ES-I3 (cell line): ENCODE results near the gene AGAP1.

Source experiments
- H3K36me3 ChIP-seq: 2 replicates; pipeline ENCODE4 v1.6.1; 2013; ENCODE audit warnings: mild to moderate bottlenecking, low read length, control low read depth, moderate library complexity; ENCODE audit not compliant: insufficient read depth
- H3K4me1 ChIP-seq: 2 replicates; pipeline ENCODE4 v1.6.1; 2013; ENCODE audit warnings: mild to moderate bottlenecking, control low read depth, low read length; ENCODE audit not compliant: insufficient read depth
- H3K9ac ChIP-seq: 2 replicates; pipeline ENCODE4 v1.6.1; 2013; ENCODE audit warnings: low read depth, mild to moderate bottlenecking, low read length, moderate library complexity
- H3K9me3 ChIP-seq: 2 replicates; pipeline ENCODE4 v1.6.1; 2013; ENCODE audit warnings: mild to moderate bottlenecking, low read length, moderate library complexity; ENCODE audit not compliant: control insufficient read depth, insufficient read depth

The AGAP1 gene

GRCh38 chr2:235670974-235671787, 177.3 kb downstream of the AGAP1 start:
- H3K9me3 ChIP-seq = no peaks in the 10 kb centered on the region
- peak overlapping the region; percentile 47 for H3K9ac ChIP-seq
- H3K36me3 ChIP-seq = no peaks in the 10 kb centered on the region
- peaks cover 32% of the 10 kb centered on the region for H3K4me1 ChIP-seq

GRCh38 chr2:235672720-235673119, 178.9 kb downstream of the AGAP1 start:
- Histone ChIP-seq H3K9me3 (no peaks in the 10 kb centered on the region), H3K36me3 (no peaks in the 10 kb centered on the region), H3K9ac (no peak overlapping the region), H3K4me1 (peaks cover 22% of the 10 kb centered on the region)

- no peaks in the 10 kb centered on the region for H3K36me3 ChIP-seq
- peaks cover 14% of the 10 kb centered on the region for H3K4me1 ChIP-seq
- no peaks in the 10 kb centered on the region for H3K9me3 ChIP-seq
- H3K9ac ChIP-seq = no peak overlapping the region
Measured at GRCh38 chr2:235674146-235674545, 180.3 kb downstream of the AGAP1 start.

GRCh38 chr2:235674812-235675211, 181.0 kb downstream of the AGAP1 start:
- Histone ChIP-seq H3K4me1 (peaks cover 13% of the 10 kb centered on the region), H3K36me3 (no peaks in the 10 kb centered on the region), H3K9ac (no peak overlapping the region), H3K9me3 (no peaks in the 10 kb centered on the region)

GRCh38 chr2:235675678-235676535, 182.1 kb downstream of the AGAP1 start:
- H3K4me1 ChIP-seq = peaks cover 13% of the 10 kb centered on the region
- H3K9ac ChIP-seq = no peak overlapping the region
- no peaks in the 10 kb centered on the region for H3K36me3 ChIP-seq
- no peaks in the 10 kb centered on the region for H3K9me3 ChIP-seq

GRCh38 chr2:235676536-235676799, 182.6 kb downstream of the AGAP1 start:
- Histone ChIP-seq H3K4me1 (peaks cover 13% of the 10 kb centered on the region), H3K36me3 (no peaks in the 10 kb centered on the region), H3K9ac (no peak overlapping the region), H3K9me3 (no peaks in the 10 kb centered on the region)

GRCh38 chr2:235677276-235677788, 183.5 kb downstream of the AGAP1 start:
- no peaks in the 10 kb centered on the region for H3K36me3 ChIP-seq
- H3K9ac ChIP-seq = no peak overlapping the region
- no peaks in the 10 kb centered on the region for H3K9me3 ChIP-seq
- peaks cover 5% of the 10 kb centered on the region; the same call in 1 of the 2 replicates for H3K4me1 ChIP-seq

GRCh38 chr2:235677937-235678336, 184.1 kb downstream of the AGAP1 start:
- Histone ChIP-seq H3K4me1 (peaks cover 4% of the 10 kb centered on the region; the same call in 1 of the 2 replicates), H3K36me3 (no peaks in the 10 kb centered on the region), H3K9ac (no peak overlapping the region), H3K9me3 (no peaks in the 10 kb centered on the region)

- no peaks in the 10 kb centered on the region for H3K9me3 ChIP-seq
- H3K4me1 ChIP-seq = peaks cover 4% of the 10 kb centered on the region; the same call in 1 of the 2 replicates
- H3K36me3 ChIP-seq = no peaks in the 10 kb centered on the region
- H3K9ac ChIP-seq = no peak overlapping the region
Measured at GRCh38 chr2:235678712-235679111, 184.9 kb downstream of the AGAP1 start.

- H3K36me3 ChIP-seq = no peaks in the 10 kb centered on the region
- peaks cover 4% of the 10 kb centered on the region; the same call in 1 of the 2 replicates for H3K4me1 ChIP-seq
Measured at GRCh38 chr2:235679471-235679870, 185.6 kb downstream of the AGAP1 start.

GRCh38 chr2:235685024-235685721, 191.3 kb downstream of the AGAP1 start:
- Histone ChIP-seq H3K36me3 (no peaks in the 10 kb centered on the region), H3K9me3 (no peaks in the 10 kb centered on the region), H3K9ac (no peak overlapping the region), H3K4me1 (no peaks in the 10 kb centered on the region)

More at GRCh38 chr2:235679471-235679870, 185.6 kb downstream of the AGAP1 start:
- H3K9me3 ChIP-seq = no peaks in the 10 kb centered on the region
- H3K9ac ChIP-seq = no peak overlapping the region

GRCh38 chr2:235688511-235689426, 194.9 kb downstream of the AGAP1 start:
- no peaks in the 10 kb centered on the region for H3K9me3 ChIP-seq
- H3K36me3 ChIP-seq = no peaks in the 10 kb centered on the region
- peaks cover 6% of the 10 kb centered on the region; the same call in 1 of the 2 replicates for H3K4me1 ChIP-seq
- no peak overlapping the region for H3K9ac ChIP-seq

- Histone ChIP-seq H3K4me1 (peaks cover 6% of the 10 kb centered on the region; the same call in 1 of the 2 replicates), H3K9ac (no peak overlapping the region), H3K36me3 (no peaks in the 10 kb centered on the region), H3K9me3 (no peaks in the 10 kb centered on the region)
Measured at GRCh38 chr2:235689427-235689853, 195.6 kb downstream of the AGAP1 start.
